Upper lobe of left lung (tissue), 4 donors: ENCODE results near the gene OSBPL10.

Experiments
- POLR2A ChIP-seq, 4 donors: fragments of 450-650 bp; IDR thresholded peaks; one replicate each; pipeline ENCODE4 v1.5.1; 2016 to 2017; ENCODE audit warnings: antibody characterized with exemption in 4 of 4, mild to moderate bottlenecking in 2 of 4
- POLR2AphosphoS5 ChIP-seq, 2 donors: sonication (generic); formaldehyde crosslinking; IDR thresholded peaks; one replicate each; pipeline ENCODE4 v1.5.1; 2017; ENCODE audit warnings: antibody characterized with exemption in 2 of 2

GRCh38 chr3:31724651-31725050, 256.4 kb downstream of the OSBPL10 start:
- no peak for TF ChIP-seq POLR2A (IDR thresholded peaks at IDR 0.05)
- TF ChIP-seq POLR2AphosphoS5 (IDR thresholded peaks at IDR 0.05), result no peak
